GM12878 (cell line): ENCODE results near the gene KRTAP10-8.

ENCODE experiments used
- ATF2 ChIP-seq: IDR thresholded peaks from 2 replicates; pipeline ENCODE4 v1.6.1; 2012; ENCODE audit warnings: low read length, inconsistent platforms
- DPF2 ChIP-seq: fragments of 450-650 bp; IDR thresholded peaks from 2 replicates; pipeline ENCODE4 v1.6.1; 2017; ENCODE audit warnings: mild to moderate bottlenecking
- ESRRA ChIP-seq: IDR thresholded peaks from 2 replicates; pipeline ENCODE4 v1.6.1; 2012; ENCODE audit warnings: mild to moderate bottlenecking, low read length, improper control_type of control experiment
- GATAD2B ChIP-seq: fragments of 450-650 bp; conservative IDR thresholded peaks from 2 replicates; pipeline ENCODE4 v1.6.1; 2017; ENCODE audit warnings: low read depth, mild to moderate bottlenecking, moderate library complexity
- MAX ChIP-seq: IDR thresholded peaks from 2 replicates; pipeline ENCODE4 v1.6.1; 2012; ENCODE audit warnings: low read depth, low read length, improper control_type of control experiment
- MXI1 ChIP-seq: fragments of 150-350 bp; IDR thresholded peaks from 2 replicates; pipeline ENCODE4 v1.6.1; 2011; ENCODE audit warnings: low read depth, mild to moderate bottlenecking, inconsistent platforms, low read length, improper control_type of control experiment
- POLR2AphosphoS2 ChIP-seq: IDR thresholded peaks from 2 replicates; pipeline ENCODE4 v1.6.1; 2011; ENCODE audit warnings: low read depth, mild to moderate bottlenecking, low read length, improper control_type of control experiment, moderate library complexity
- POLR2AphosphoS5 ChIP-seq: IDR thresholded peaks from 2 replicates; pipeline ENCODE4 v1.6.1; 2011; ENCODE audit warnings: mild to moderate bottlenecking, low read length, inconsistent platforms
- RFX5 ChIP-seq: IDR thresholded peaks from 2 replicates; pipeline ENCODE4 v1.6.1; 2011; ENCODE audit warnings: low read depth, low read length, improper control_type of control experiment

- TF ChIP-seq ESRRA: no peak
- TF ChIP-seq POLR2AphosphoS5: no peak
- no peak for TF ChIP-seq ATF2
- no peak for TF ChIP-seq MAX
- no peak for TF ChIP-seq MXI1
- TF ChIP-seq RFX5: no peak
- no peak for TF ChIP-seq POLR2AphosphoS2
- TF ChIP-seq GATAD2B: no peak
- no peak for TF ChIP-seq DPF2
Measured at GRCh38 chr21:44630440-44630839, 18.6 kb downstream of the KRTAP10-8 start.
